Gastroesophageal sphincter (tissue), 4 donors: Measurements from ENCODE around the gene CDC42BPA. TPM values are rescaled to one million over a fixed set of nuclear protein-coding genes. Genes with fewer than 3 reads are reported as not detected.
"Not testable (repeated sequence)": the region's sequence is repeated elsewhere in the genome, so short reads cannot be mapped to it uniquely, and the experiment has no call there.

Experiments used
- ATAC-seq: fragments of 150-250 bp; one replicate; pipeline ENCODE4 v1.9.1; 2016; ENCODE audit warnings: mild to moderate bottlenecking, moderate library complexity
- H3K27ac ChIP-seq, 4 donors: fragments of 200-600 bp; sonication (generic) in 3 of 4; 1 replicate in 3 of 4; 2 replicates in 1 of 4; pipeline ENCODE4 v1.5.1; 2016 to 2019
- H3K27me3 ChIP-seq: fragments of 200-600 bp; sonication (generic); one replicate; pipeline ENCODE4 v1.5.1; 2019
- H3K36me3 ChIP-seq, 2 donors: fragments of 200-600 bp; sonication (generic); one replicate each; pipeline ENCODE4 v1.5.1; 2019; ENCODE audit warnings: control low read depth in 1 of 2
- H3K4me1 ChIP-seq, 3 donors: fragments of 200-600 bp; sonication (generic); 1 replicate in 2 of 3; 2 replicates in 1 of 3; pipeline ENCODE4 v1.5.1; 2016 to 2019; ENCODE audit warnings: control low read depth in 2 of 3
- H3K4me3 ChIP-seq, 2 donors: fragments of 200-600 bp; sonication (generic); one replicate each; pipeline ENCODE4 v1.5.1; 2019; ENCODE audit warnings: mild to moderate bottlenecking in 1 of 2, moderate library complexity in 1 of 2
- H3K9me3 ChIP-seq, 3 donors: fragments of 200-600 bp; sonication (generic); one replicate each; pipeline ENCODE4 v1.5.1; 2017 to 2019; ENCODE audit warnings: control low read depth in 2 of 3
- CTCF ChIP-seq, 4 experiments: fragments of 200-600 bp in 2 of 4; fragments of 450-650 bp in 2 of 4; sonication (generic) in 1 of 4; IDR thresholded peaks; one replicate each; pipeline ENCODE4 v1.5.1; 2017 to 2019; ENCODE audit warnings: antibody characterized with exemption in 4 of 4, mild to moderate bottlenecking in 2 of 4, moderate library complexity in 2 of 4
- EP300 ChIP-seq: sonication (generic); formaldehyde crosslinking; IDR thresholded peaks from one replicate; pipeline ENCODE4 v1.6.1; 2017; ENCODE audit warnings: antibody characterized with exemption, mild to moderate bottlenecking
- POLR2A ChIP-seq, 2 donors: fragments of 450-650 bp; IDR thresholded peaks; one replicate each; pipeline ENCODE4 v1.6.1; 2017; ENCODE audit warnings: antibody characterized with exemption in 2 of 2, mild to moderate bottlenecking in 2 of 2, moderate library complexity in 1 of 2
- POLR2AphosphoS5 ChIP-seq: sonication (generic); formaldehyde crosslinking; IDR thresholded peaks from one replicate; pipeline ENCODE4 v1.6.1; 2017; ENCODE audit warnings: antibody characterized with exemption
- WGBS, 2 donors: methylation state at CpG; one replicate each; pipeline ENCODE4 v1.1.5; 2018; ENCODE audit warnings: low coverage in 1 of 2; 5-methylcytosine and 5-hydroxymethylcytosine counted together
- total RNA-seq, 4 donors: library from RNA; depleted of rRNA; stranded (reverse); fragments of >200 nt; gene quantifications; one replicate each; pipeline ENCODE4 v1.1.0, GENCODE V29; 2016

Gene CDC42BPA
- total RNA-seq, 4 donors from 2014 or later: 60.7 to 92.1 (median 74.1) TPM

GRCh38 chr1:227009937-227010336, 308.4 kb downstream of the CDC42BPA start:
- Histone ChIP-seq H3K4me1 (no peaks in the 10 kb centered on the region), H3K4me3 (no peak overlapping the region), H3K27me3 (no peaks in the 10 kb centered on the region), H3K9me3 (no peaks in the 10 kb centered on the region), H3K36me3 (peaks cover 0 to 28% of the 10 kb centered on the region in 2 donors), H3K27ac (no peak overlapping the region)
- TF ChIP-seq POLR2A (IDR thresholded peaks at IDR 0.05) (no peak), CTCF (IDR thresholded peaks at IDR 0.05) (no peak), POLR2AphosphoS5 (no peak), EP300 (no peak)
- ATAC-seq: no peak

GRCh38 chr1:227006226-227006796, 312.0 kb downstream of the CDC42BPA start:
- no peak for TF ChIP-seq POLR2AphosphoS5
- TF ChIP-seq CTCF (IDR thresholded peaks at IDR 0.05): no peak
- no peak for TF ChIP-seq EP300
- TF ChIP-seq POLR2A (IDR thresholded peaks at IDR 0.05): no peak
- H3K4me1 ChIP-seq: no peaks in the 10 kb centered on the region
- no peaks in the 10 kb centered on the region for H3K9me3 ChIP-seq
- H3K27ac ChIP-seq: no peak overlapping the region
- no peak overlapping the region for H3K4me3 ChIP-seq
- peaks cover 0 to 54% of the 10 kb centered on the region in 2 donors for H3K36me3 ChIP-seq
- WGBS, 2 donors: 90 to 96% methylated on average over 2 to 3 of the region's 5 CpGs
- H3K27me3 ChIP-seq: no peaks in the 10 kb centered on the region
- no peak for ATAC-seq

GRCh38 chr1:227004796-227005195, 313.5 kb downstream of the CDC42BPA start:
- Histone ChIP-seq H3K27ac (no peak overlapping the region), H3K36me3 (peaks cover 0 to 59% of the 10 kb centered on the region in 2 donors), H3K9me3 (no peaks in the 10 kb centered on the region), H3K4me3 (no peak overlapping the region), H3K27me3 (no peaks in the 10 kb centered on the region), H3K4me1 (no peaks in the 10 kb centered on the region)
- no peak for ATAC-seq
- TF ChIP-seq POLR2AphosphoS5 (no peak), CTCF (IDR thresholded peaks at IDR 0.05) (no peak), POLR2A (IDR thresholded peaks at IDR 0.05) (no peak), EP300 (no peak)
- 70 to 74% methylated on average over 3 of the region's 8 CpGs for WGBS, 2 donors

- Histone ChIP-seq H3K36me3 (peaks cover 0 to 59% of the 10 kb centered on the region in 2 donors), H3K4me1 (no peaks in the 10 kb centered on the region), H3K27me3 (no peaks in the 10 kb centered on the region), H3K9me3 (no peaks in the 10 kb centered on the region), H3K27ac (no peak overlapping the region), H3K4me3 (no peak overlapping the region)
- TF ChIP-seq POLR2A (IDR thresholded peaks at IDR 0.05): no peak
- no peak for TF ChIP-seq EP300
- TF ChIP-seq CTCF (IDR thresholded peaks at IDR 0.05): no peak
- TF ChIP-seq POLR2AphosphoS5: no peak
- 85 to 97% methylated on average over 5 to 8 of the region's 8 CpGs for WGBS, 2 donors
- no peak for ATAC-seq
These were observed 315.1 kb downstream of the CDC42BPA start for GRCh38 chr1:227003165-227003564.

GRCh38 chr1:227002531-227003049, 315.7 kb downstream of the CDC42BPA start:
- WGBS, 2 donors: 0 to 100% methylated on average over 1 of the region's 3 CpGs
- ATAC-seq: no peak
- no peak overlapping the region for H3K27ac ChIP-seq
- no peaks in the 10 kb centered on the region for H3K4me1 ChIP-seq
- no peaks in the 10 kb centered on the region for H3K9me3 ChIP-seq
- peaks cover 0 to 63% of the 10 kb centered on the region in 2 donors for H3K36me3 ChIP-seq
- H3K4me3 ChIP-seq: no peak overlapping the region
- H3K27me3 ChIP-seq: no peaks in the 10 kb centered on the region
- no peak for TF ChIP-seq CTCF (IDR thresholded peaks at IDR 0.05)
- no peak for TF ChIP-seq POLR2AphosphoS5
- no peak for TF ChIP-seq POLR2A (IDR thresholded peaks at IDR 0.05)

- H3K36me3 ChIP-seq: peaks cover 0 to 48% of the 10 kb centered on the region in 2 donors
- WGBS, 2 donors: no CpG with 5 or more reads among the region's 2 CpGs
- H3K9me3 ChIP-seq: not testable (repeated sequence)
These were observed 318.7 kb downstream of the CDC42BPA start for GRCh38 chr1:226999579-226999978.

More at GRCh38 chr1:226999579-226999978, 318.7 kb downstream of the CDC42BPA start:
- not testable (repeated sequence) for H3K4me3 ChIP-seq, ATAC-seq, H3K27me3 ChIP-seq, H3K4me1 ChIP-seq, H3K27ac ChIP-seq
